Activated CD4-positive, alpha-beta T cell treated with anti-CD3 and anti-CD28 coated beads for 24 hours (primary cell): ENCODE data around the gene SEPHS1.
A peak's percentile ranks its signal among the peaks of the same experiment; 100 is the strongest.

ENCODE experiments used
- DNase-seq, 2 donors: peaks; one replicate each; pipeline ENCODE4 v3.0.0-alpha.2; 2020; ENCODE audit warnings: low read depth in 2 of 2

Gene SEPHS1

DNA sequence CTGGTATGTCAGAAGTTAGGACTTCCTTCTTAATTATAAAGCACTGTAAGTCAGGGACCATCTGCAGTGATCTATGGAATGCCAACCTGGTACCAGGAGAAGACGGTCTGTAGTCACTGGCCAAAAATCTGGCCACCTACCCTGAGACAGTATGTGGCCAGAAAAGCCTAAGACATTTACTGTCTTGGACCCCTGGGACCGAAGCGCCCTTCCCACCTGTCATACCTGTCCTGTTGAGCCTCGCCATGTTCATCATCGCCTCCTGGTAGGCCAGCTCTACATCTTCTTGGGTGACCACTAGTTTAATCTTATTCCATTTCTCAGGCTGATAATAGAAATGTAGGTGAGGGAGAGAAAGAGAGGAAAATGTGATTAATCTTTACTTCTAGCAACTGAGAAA is 20.0 kb downstream of the SEPHS1 start:
- DNase-seq = no peak

DNA sequence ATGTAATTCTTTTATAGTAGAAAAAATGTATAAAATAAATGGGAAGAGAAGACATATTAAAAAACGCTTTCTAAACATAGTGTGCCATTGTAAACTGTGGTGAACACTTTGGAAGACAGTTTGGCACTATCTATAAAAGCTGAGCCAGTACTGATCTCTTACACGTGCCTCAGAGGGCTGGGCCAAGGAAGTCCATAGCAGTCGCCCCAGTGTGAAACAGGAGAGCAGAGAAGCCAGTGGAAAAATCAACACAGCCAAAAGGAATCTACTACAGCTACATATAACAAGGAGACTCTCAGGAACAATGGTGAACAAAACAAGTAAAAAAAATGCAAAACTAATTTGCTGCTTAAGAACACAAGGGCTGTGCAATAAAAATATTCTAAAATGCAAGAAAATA is 20.6 kb downstream of the SEPHS1 start:
- DNase-seq = no peak

DNA sequence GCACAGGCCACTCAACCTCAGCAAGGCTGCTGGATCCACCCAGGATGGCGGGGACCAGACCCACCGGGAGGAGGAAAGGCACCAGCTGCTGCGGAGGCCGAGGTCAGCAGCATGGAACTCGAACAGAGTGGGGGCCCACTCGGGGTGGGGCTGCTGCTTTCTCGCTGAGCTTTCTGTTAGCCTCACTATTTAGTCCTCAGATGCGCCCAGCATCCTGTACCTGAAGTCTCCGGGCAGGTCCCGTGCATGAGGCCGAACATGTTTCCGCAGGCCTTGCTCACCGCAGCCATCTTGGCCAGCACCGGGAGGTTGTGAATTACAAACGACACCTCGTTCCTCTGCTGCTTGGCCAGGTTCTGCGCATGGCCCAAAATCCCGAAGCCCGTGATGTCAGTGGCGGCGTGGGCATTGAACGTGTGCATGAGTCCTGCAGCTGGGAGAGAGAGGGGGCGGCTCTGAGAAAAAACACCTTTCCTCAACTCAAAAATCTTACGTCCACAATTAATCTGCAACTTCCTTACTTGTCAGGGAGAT is 25.4 kb downstream of the SEPHS1 start:
- DNase-seq = no peak

DNA sequence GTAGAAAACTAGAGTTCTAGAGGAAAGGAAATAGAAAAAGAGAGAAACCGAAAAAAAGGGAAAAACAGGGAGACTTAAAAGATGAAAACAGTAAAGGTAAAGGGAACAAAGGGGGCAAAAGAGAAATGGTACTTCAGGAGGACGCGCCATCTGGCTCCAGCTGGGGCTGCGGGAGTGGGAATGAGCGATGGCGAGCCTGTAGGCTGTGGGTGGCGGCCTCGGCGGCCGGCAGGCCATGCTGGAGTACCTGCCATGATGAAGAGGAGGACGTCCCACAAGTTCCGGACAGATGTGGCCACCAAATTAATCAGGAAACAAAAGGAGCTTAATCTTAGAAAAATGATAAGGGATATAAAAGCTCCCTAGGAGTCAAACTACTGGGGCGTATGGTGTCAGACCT is 26.5 kb downstream of the SEPHS1 start:
- DNase-seq = no peak

DNA sequence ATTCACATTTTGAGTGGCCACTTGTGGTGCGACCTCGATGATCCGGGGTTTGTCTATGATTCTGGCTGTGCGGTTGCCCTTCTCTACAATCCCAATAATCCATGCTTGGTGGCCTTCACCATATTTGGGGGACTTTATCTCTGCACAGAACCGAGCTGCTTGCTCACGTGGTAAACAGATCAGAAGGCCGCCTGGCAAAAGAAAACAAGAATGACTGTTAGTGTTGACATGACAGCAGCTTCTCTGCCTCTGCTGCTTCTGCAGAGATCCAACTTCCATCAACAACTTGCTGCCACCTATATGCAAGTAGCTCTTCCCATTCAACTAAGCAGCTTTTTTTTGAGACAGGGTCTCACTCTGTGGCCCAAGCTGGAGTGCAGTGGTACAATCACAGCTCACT is 28.9 kb downstream of the SEPHS1 start:
- DNase-seq = no peak

DNA sequence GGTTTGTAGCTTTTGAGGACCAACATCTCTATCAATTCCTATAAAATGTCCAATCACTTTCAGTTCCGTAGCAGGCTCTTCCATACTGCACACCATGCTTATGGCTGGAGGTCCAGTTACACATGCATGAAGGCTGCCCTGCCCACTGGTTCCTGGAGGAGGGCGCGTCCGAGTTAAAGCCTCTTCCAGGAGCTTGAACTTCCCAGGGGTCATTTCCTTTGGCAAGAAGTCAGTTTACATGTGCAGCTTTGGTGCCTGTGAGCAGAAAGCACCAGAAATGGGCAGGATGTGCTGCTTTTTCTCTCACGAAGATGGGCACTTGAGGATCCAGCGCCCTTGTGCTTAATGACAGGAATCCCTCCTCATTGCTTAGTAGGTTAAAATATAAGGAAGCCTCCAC is 30.6 kb downstream of the SEPHS1 start:
- DNase-seq = no peak

DNA sequence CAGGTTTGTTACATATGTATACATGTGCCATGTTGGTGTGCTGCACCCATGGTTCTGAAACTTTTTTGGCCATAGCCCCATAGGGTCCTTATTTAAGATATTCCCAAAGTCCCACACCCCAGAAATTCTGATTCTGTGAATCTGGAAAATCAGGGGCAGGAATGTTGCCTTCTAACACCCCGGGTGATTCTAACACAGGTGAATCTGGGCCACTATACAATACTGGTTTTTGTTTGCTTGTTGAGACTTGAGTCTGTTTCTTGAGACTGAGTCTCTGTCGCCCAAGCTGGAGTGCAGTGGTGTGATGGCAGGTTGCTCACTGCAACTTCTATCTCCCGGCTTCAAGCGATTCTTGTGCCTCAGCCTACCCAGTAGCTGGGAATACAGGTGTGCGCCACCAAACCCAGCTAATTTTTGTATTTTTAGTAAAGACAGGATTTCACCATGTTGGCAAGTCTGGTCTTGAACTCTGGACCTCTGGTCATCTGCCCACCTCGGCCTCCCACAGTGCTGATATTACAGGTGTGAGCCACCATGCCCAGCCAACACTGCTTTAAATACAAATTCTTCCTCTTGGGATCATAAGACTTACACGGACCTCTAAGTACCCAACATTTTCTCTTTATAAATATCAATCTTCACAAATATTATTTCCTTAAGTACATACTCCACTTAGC is 31.3 kb downstream of the SEPHS1 start:
- no peak for DNase-seq

DNA sequence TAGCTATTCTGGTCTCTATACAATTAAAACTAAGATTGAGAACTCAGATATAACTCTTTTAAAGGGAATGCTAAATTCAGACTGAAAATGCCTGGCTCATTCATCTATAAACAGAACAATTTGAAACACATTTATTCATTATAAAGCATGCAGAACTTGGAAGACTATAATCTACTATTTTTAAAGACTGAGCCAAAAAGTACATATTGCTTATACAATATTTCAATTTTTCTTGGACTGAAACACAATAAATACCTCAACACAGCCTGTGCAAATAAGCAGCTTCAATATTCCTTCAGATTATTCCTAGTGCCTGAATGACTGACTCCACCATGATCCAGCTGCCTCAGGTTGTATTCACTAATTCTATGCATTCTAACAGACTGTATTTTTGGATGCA is 32.7 kb downstream of the SEPHS1 start:
- DNase-seq = no peak

DNA sequence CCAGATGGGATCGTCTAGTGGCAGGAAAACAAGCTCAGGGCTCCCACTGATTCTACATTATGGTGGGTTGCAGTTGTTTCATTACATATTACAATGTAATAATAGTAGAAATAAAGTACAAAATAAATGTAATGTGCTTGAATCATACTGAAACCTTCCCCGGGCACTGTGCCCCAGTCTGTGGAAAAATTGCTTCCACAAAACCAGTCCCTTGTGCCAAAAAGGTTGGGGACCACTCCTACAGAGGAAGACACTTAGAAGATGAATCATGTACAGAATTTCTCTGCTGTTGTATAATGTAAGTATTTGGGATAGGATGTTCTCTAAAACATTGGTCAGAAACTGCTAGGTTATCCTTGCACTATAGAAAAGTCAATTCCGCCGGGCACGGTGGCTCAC is 36.9 kb downstream of the SEPHS1 start:
- DNase-seq = no peak

DNA sequence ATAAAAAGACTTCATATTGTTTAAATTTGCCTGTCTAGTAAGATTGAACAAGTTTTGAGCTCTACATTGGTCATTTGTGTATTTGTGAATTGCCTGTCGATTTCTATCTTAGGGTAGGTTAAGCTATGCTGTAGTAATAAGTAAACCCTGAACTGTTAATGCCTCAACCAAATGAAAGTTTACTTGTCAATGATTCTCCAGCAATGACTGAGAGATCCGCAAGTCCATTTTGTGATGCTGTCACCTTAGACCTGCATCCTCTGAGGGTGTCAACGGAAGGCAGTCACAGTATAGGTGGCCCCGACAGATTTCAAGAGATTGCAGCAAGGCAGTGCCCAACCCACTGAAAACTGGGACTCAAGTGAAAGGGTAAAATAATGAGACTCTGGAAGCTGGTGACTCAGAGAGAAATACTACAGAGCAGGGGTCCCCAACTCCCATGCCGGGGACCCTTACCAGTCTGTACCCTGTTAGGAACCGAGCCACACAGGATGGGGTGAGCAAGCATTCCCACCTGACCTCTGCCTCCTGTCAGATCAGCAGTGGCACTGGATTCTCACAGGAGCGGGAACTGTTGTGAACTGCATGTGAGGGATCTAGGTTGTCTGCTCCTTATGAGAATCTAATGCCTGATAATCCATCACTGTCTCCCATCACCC is 37.4 kb downstream of the SEPHS1 start:
- no peak for DNase-seq

DNA sequence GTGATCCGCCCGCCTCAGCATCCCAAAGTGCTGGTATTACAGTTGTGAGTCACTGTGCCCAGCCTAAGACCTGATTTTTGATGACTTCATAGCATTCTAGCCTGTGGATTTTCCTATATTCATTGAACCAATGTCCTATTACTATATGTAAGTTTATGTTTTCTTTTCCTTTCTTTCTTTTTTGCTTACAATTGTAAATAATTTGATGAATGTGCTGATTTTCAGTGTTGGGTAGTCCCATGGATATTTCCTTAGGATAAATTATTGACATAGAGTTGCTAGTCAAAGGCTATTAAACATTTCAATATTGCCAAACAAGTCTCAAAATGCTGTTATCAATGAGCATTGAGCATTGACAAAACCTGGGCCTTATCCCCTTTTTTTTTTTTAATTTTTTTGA is 38.3 kb downstream of the SEPHS1 start:
- no peak for DNase-seq

DNA sequence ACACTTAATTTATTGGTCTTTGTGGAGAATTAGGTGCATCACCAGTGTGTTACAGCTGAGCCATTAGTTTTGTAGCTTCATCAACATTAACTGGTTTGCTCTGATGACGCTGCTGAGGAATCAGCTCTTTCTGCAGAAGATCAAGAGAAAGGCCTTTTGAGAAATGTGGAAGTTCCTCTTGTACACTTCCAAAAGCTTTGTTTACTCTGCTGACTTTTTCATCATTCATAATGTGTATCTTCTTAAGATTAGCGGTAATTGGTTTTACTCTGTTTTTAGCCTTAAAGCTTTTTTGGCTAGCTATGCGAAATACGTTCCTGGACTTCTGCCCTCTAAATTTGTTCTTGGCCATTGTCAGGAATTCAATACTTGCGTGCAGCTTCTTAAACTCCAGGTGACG is 40.0 kb downstream of the SEPHS1 start:
- no peak for DNase-seq

DNA sequence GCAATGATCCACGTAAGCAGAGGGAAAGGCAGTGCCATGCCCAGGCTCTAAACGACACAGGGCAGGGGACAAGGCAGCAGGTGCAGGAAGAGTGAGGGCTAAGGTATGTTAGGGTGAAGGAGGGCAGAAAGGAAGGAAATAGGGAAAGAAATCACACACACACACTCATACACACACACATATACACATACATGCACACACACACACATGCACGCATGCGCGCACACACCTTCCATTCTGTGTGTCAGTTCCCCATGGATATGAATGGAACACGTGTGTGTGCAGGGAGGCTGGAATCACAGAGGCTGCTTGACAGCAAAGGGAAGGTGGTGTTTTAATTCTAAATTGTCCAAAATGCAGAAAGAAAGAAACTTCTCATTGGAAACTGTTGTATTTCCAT is 42.0 kb downstream of the SEPHS1 start:
- DNase-seq = no peak

DNA sequence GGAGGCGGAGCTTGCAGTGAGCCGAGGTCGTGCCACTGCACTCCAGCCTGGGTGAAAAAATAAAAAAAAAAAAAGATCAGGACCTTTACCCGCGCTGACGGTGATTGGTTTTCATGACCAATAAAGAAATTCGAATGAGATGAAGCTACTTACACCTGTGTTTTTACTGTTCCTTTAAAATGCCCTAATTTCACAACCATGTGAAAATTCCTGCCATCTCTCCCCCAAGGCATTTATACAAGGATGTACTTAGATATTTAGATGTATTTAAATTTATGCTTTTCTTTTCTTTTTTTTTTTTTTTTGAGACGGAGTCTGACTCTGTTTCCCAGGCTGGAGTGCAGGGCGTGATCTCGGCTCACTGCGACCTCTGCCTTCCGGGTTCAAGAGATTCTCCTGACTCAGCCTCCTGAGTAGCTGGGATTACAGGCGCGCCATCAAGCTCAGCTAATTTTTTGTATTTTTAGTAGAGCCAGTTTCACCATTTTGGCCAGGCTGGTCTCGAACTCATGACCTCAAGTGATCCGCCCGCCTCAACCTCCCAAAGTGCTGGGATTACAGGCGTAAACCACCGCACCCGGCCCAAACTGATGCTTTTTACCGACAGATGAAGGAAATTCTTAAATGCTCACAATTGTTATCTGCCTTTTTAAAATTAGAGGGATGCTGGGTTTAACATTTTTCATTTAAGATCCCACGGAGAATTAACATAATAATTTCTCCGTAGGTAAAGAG is 45.1 kb downstream of the SEPHS1 start:
- DNase-seq = no peak

DNA sequence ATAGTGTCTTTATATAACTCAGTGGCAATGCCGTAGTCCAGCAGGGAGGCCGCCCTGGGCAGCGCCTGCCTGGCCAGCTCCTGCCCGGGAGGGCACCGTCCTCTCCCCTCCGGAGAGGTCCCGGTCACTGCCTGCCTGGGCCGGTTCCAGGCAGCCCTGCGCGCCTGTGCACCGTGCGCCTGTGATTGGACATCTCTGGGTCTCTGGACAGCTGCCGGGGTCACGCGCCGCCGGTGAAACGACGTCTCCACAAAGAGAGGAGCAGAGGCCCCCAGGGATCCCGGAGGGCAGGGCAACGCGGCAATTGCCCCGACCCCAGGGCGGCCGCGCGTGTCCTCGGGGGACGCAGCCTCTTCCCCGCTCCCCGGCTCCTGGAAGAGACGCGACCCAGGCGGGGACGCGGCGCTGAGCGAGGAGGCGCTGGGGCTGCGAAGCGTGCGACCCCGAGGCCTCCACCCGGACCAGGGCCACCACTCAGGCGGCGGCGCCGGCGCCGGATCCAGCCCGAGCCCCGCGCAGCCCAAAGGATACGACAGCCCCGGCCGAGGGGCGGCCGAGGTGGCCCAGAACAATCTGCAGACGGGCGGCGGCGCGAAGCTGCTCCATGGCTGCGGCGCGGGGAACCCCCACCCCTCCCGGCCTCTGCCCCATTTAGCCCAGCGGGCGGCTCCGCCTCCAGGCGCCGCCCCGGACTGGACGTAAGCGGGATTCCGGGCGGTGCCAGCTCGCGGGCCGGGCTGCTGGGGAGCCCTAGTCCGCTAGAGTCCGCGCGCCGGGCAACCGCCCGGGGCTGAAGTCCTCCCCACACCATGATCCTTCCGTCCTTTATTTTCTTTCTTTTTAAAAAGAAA is 48.4 kb downstream of the SEPHS1 start, which contains the start of gene PHYH:
PHYH (minus strand) TSS at position 628 of the 851 bp plus-strand sequence; CDS start at position 606, 22 bp downstream.
- DNase-seq = peak; percentile 59 to 66

DNA sequence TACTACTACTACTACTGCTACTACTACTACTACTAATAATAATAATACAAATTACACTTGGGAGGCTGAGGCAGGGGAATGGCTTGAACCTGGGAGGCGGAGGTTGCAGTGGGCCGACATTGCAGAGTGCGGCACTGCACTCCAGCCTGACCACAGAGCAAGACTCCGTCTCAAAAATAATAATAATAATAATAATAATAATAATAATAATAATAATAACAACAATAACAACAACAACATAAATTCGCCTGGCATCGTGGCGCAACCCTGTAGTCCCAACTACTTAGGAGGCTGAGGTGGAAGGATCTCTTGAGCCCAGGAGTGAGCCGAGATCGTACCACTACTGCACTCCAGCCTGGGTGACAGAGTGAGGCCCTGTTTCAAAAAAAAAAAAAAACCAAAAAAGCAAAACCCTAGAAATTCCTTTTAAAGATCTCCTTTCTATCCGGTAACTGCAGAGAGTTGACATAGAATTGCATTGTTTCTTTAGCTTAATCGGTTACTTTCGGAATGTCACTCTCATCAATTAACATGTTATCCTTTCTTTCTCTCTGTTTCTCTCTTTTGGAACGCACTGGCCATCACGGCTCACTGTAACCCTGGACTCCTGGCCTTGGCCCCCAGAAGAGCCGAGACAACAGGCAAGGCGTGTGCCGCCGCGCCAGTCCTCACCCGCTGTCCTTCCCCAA is 49.2 kb downstream of the SEPHS1 start:
- DNase-seq = no peak

DNA sequence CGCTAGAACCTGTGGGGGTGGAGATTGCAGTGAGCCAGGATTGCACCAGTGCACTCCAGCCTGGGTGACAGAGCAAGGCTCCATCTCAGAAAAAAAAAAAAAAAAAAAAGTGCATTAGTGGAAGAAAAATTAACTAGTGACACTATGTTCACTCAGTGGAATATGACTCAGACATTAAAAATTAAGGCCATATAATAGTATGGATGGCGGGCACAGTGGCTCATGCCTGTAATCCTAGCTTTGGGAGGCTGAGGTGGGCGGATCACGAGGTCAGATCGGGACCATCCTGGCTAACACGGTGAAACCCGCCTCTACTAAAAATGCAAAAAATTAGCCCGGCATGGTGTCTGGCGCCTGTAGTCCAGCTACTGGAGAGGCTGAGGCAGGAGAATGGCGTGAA is 51.6 kb downstream of the SEPHS1 start:
- DNase-seq = no peak

DNA sequence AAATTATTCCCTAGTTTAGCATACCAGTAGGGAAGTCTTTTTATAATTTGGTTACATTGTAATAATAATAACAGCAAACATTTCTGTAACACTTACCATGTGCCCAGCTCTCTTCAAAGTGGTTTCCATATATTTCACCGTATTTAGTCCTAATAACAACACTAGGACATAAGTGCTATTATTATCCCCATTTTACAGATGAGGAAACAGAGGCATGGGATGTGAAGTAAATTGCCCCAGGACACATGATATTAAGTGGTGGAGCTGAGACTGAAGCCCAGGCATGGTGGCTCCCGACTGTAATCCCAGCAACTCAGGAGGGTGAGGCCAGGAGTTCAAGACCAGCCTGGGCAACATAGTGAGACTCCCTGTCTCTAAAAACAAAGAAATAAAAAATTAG is 53.3 kb downstream of the SEPHS1 start:
- DNase-seq = no peak

DNA sequence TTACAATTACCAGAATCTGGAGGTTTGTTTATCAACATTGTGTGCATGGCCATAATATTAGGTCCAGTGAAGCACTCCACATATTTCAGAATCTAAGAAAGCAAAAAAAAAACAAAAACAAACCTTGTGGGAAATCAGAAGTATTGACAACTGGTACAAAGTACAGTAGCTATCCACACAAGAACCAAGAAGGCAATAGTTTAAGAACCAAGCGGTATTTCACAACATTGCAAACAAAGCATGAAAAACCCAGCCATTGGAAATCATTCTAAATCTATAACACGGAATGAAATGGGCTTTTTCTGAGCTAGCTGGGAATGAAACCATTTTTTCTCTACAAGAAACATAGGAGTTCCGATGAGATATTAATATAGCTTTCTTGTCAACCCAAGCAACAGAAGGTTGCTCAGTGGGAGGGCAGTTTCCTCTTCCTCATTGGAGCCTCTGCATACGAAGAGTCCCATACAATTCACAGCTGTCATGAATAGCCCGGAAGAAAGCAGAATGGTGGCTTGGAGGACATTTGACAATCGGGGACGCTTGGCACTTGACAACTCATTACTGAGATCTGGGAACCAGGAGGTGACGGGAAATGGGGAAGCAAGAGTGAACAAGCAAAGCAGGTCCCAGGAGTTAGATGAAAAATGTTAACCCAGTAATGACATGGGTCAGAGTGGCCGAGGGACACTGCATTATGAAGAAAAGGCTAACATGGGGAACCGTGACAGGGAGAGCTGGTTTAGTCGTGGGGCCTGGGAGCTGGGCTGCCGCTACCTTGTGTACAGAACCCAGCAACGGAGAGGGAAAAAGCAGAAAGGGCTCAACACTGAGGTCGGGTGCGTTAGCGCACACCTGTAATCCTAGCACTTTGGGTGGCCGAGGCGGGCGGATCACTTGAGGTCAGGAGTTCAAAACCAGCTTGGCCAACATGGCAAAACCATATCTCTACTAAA is 56.0 kb downstream of the SEPHS1 start:
- DNase-seq = no peak

DNA sequence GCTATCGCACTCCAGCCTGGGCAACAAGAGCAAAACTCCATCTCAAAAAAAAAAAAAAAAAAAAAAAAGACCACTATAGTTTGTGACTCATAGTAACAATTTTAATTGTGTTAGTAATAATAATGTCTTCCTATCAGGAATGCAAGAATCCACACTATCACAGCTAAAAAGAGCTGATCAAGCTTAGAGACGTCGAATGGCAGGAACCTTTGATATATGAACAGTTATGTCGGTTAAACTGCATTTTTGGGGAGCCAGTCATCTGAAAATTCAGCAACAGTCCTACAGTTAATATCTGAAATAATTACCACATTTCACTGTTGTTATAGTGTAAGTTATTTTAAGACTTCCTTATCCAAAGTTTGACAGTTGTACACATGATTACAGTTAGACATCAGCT is 57.0 kb downstream of the SEPHS1 start:
- no peak for DNase-seq
